GM23338 (cell line): ENCODE results near the gene TUBB2A.

Source experiments
- CREB1 ChIP-seq: fragments of 250-450 bp; sonication (Bioruptor Pico); IDR thresholded peaks from 2 replicates; pipeline ENCODE4 v1.5.0; 2020; ENCODE audit warnings: low read depth, mild to moderate bottlenecking, moderate library complexity
- EZH2 ChIP-seq: fragments of 200-600 bp; sonication (generic); IDR thresholded peaks from one replicate; pipeline ENCODE4 v1.8.0; 2017; ENCODE audit warnings: antibody characterized with exemption, mild to moderate bottlenecking, low read depth; ENCODE audit not compliant: unreplicated experiment
- EZH2phosphoT487 ChIP-seq: fragments of 200-600 bp; sonication (generic); IDR thresholded peaks from one replicate; pipeline ENCODE4 v1.8.1; 2018; ENCODE audit warnings: antibody characterized with exemption; ENCODE audit not compliant: unreplicated experiment
- JUNB ChIP-seq: IDR thresholded peaks from one replicate; pipeline ENCODE4 v1.6.1; 2016; ENCODE audit warnings: antibody characterized with exemption; ENCODE audit not compliant: unreplicated experiment
- NANOG ChIP-seq: IDR thresholded peaks from 2 replicates; pipeline ENCODE4 v1.6.1; 2016; ENCODE audit warnings: antibody characterized with exemption, borderline replicate concordance
- POLR2AphosphoS5 ChIP-seq: IDR thresholded peaks from 2 replicates; pipeline ENCODE4 v1.6.1; 2016; ENCODE audit warnings: antibody characterized with exemption, low read depth
- STAT1 ChIP-seq: IDR thresholded peaks from one replicate; pipeline ENCODE4 v1.6.1; 2016; ENCODE audit warnings: antibody characterized with exemption; ENCODE audit not compliant: unreplicated experiment
- ZNF114 ChIP-seq: fragments of 250-450 bp; sonication (Bioruptor Pico); IDR thresholded peaks from 2 replicates; pipeline ENCODE4 v1.5.0; 2020; ENCODE audit warnings: mild to moderate bottlenecking, moderate library complexity
- ZNF331 ChIP-seq: fragments of 250-450 bp; sonication (Bioruptor Pico); IDR thresholded peaks from 2 replicates; pipeline ENCODE4 v1.5.0; 2020; ENCODE audit warnings: low read depth, mild to moderate bottlenecking, moderate library complexity
- TF ChIP-seq, protein P1 (sequence below), 2 experiments: fragments of 200-600 bp in 1 of 2; sonication (generic) in 1 of 2; conservative IDR thresholded peaks; 2 replicates each; pipeline versions ENCODE4 v1.5.1 to v1.6.1; 2016 to 2017; ENCODE audit warnings: antibody characterized with exemption in 2 of 2, low read depth in 2 of 2, mild to moderate bottlenecking in 2 of 2, moderate library complexity in 1 of 2
- TF ChIP-seq, protein P2 (sequence below): IDR thresholded peaks from one replicate; pipeline ENCODE4 v1.6.1; 2018; ENCODE audit warnings: antibody characterized with exemption; ENCODE audit not compliant: unreplicated experiment
- TF ChIP-seq, protein P3 (sequence below): IDR thresholded peaks from 2 replicates; pipeline ENCODE4 v1.6.1; 2016; ENCODE audit warnings: antibody characterized with exemption
- TF ChIP-seq, protein P4 (sequence below): fragments of 250-450 bp; sonication (Bioruptor Pico); IDR thresholded peaks from 2 replicates; pipeline ENCODE4 v1.5.0; 2020; ENCODE audit warnings: mild to moderate bottlenecking, moderate library complexity

DNA sequence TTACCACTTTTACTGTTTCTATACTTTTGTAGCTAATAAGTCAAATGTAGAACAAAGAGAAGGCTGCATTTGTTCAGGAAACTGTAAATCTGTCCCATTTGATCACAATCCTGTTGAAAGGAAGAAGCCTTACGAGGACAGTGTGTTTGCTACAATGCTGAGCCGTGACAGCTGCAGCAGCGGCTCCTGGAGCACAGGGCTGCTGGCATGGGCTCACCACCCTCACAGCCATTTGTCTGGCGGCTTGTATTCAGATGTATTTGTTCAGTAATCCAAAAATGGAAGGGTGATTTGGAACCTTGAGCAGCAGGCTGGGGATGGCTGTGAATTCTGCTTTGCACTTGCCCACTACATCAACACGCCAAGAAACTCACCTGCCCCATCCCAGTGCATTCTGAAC lies 5.7 kb downstream of the TUBB2A start:
- TF ChIP-seq, protein P1, sequence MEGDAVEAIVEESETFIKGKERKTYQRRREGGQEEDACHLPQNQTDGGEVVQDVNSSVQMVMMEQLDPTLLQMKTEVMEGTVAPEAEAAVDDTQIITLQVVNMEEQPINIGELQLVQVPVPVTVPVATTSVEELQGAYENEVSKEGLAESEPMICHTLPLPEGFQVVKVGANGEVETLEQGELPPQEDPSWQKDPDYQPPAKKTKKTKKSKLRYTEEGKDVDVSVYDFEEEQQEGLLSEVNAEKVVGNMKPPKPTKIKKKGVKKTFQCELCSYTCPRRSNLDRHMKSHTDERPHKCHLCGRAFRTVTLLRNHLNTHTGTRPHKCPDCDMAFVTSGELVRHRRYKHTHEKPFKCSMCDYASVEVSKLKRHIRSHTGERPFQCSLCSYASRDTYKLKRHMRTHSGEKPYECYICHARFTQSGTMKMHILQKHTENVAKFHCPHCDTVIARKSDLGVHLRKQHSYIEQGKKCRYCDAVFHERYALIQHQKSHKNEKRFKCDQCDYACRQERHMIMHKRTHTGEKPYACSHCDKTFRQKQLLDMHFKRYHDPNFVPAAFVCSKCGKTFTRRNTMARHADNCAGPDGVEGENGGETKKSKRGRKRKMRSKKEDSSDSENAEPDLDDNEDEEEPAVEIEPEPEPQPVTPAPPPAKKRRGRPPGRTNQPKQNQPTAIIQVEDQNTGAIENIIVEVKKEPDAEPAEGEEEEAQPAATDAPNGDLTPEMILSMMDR (conservative IDR thresholded peaks at IDR 0.05; ENCODE audit: low read depth in 2 of 2), result no peak
- TF ChIP-seq, protein P2, sequence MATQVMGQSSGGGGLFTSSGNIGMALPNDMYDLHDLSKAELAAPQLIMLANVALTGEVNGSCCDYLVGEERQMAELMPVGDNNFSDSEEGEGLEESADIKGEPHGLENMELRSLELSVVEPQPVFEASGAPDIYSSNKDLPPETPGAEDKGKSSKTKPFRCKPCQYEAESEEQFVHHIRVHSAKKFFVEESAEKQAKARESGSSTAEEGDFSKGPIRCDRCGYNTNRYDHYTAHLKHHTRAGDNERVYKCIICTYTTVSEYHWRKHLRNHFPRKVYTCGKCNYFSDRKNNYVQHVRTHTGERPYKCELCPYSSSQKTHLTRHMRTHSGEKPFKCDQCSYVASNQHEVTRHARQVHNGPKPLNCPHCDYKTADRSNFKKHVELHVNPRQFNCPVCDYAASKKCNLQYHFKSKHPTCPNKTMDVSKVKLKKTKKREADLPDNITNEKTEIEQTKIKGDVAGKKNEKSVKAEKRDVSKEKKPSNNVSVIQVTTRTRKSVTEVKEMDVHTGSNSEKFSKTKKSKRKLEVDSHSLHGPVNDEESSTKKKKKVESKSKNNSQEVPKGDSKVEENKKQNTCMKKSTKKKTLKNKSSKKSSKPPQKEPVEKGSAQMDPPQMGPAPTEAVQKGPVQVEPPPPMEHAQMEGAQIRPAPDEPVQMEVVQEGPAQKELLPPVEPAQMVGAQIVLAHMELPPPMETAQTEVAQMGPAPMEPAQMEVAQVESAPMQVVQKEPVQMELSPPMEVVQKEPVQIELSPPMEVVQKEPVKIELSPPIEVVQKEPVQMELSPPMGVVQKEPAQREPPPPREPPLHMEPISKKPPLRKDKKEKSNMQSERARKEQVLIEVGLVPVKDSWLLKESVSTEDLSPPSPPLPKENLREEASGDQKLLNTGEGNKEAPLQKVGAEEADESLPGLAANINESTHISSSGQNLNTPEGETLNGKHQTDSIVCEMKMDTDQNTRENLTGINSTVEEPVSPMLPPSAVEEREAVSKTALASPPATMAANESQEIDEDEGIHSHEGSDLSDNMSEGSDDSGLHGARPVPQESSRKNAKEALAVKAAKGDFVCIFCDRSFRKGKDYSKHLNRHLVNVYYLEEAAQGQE, result no peak
- TF ChIP-seq EZH2, result no peak
- no peak for TF ChIP-seq POLR2AphosphoS5
- no peak for TF ChIP-seq EZH2phosphoT487
- no peak for TF ChIP-seq CREB1 (CRISPR knock-in tag)
- TF ChIP-seq JUNB, result no peak
- no peak for TF ChIP-seq NANOG
- no peak for TF ChIP-seq ZNF331 (CRISPR knock-in tag)
- TF ChIP-seq STAT1, result no peak
- no peak for TF ChIP-seq ZNF114 (CRISPR knock-in tag)
- TF ChIP-seq, protein P3, sequence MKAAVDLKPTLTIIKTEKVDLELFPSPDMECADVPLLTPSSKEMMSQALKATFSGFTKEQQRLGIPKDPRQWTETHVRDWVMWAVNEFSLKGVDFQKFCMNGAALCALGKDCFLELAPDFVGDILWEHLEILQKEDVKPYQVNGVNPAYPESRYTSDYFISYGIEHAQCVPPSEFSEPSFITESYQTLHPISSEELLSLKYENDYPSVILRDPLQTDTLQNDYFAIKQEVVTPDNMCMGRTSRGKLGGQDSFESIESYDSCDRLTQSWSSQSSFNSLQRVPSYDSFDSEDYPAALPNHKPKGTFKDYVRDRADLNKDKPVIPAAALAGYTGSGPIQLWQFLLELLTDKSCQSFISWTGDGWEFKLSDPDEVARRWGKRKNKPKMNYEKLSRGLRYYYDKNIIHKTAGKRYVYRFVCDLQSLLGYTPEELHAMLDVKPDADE, result no peak
- TF ChIP-seq, protein P4, sequence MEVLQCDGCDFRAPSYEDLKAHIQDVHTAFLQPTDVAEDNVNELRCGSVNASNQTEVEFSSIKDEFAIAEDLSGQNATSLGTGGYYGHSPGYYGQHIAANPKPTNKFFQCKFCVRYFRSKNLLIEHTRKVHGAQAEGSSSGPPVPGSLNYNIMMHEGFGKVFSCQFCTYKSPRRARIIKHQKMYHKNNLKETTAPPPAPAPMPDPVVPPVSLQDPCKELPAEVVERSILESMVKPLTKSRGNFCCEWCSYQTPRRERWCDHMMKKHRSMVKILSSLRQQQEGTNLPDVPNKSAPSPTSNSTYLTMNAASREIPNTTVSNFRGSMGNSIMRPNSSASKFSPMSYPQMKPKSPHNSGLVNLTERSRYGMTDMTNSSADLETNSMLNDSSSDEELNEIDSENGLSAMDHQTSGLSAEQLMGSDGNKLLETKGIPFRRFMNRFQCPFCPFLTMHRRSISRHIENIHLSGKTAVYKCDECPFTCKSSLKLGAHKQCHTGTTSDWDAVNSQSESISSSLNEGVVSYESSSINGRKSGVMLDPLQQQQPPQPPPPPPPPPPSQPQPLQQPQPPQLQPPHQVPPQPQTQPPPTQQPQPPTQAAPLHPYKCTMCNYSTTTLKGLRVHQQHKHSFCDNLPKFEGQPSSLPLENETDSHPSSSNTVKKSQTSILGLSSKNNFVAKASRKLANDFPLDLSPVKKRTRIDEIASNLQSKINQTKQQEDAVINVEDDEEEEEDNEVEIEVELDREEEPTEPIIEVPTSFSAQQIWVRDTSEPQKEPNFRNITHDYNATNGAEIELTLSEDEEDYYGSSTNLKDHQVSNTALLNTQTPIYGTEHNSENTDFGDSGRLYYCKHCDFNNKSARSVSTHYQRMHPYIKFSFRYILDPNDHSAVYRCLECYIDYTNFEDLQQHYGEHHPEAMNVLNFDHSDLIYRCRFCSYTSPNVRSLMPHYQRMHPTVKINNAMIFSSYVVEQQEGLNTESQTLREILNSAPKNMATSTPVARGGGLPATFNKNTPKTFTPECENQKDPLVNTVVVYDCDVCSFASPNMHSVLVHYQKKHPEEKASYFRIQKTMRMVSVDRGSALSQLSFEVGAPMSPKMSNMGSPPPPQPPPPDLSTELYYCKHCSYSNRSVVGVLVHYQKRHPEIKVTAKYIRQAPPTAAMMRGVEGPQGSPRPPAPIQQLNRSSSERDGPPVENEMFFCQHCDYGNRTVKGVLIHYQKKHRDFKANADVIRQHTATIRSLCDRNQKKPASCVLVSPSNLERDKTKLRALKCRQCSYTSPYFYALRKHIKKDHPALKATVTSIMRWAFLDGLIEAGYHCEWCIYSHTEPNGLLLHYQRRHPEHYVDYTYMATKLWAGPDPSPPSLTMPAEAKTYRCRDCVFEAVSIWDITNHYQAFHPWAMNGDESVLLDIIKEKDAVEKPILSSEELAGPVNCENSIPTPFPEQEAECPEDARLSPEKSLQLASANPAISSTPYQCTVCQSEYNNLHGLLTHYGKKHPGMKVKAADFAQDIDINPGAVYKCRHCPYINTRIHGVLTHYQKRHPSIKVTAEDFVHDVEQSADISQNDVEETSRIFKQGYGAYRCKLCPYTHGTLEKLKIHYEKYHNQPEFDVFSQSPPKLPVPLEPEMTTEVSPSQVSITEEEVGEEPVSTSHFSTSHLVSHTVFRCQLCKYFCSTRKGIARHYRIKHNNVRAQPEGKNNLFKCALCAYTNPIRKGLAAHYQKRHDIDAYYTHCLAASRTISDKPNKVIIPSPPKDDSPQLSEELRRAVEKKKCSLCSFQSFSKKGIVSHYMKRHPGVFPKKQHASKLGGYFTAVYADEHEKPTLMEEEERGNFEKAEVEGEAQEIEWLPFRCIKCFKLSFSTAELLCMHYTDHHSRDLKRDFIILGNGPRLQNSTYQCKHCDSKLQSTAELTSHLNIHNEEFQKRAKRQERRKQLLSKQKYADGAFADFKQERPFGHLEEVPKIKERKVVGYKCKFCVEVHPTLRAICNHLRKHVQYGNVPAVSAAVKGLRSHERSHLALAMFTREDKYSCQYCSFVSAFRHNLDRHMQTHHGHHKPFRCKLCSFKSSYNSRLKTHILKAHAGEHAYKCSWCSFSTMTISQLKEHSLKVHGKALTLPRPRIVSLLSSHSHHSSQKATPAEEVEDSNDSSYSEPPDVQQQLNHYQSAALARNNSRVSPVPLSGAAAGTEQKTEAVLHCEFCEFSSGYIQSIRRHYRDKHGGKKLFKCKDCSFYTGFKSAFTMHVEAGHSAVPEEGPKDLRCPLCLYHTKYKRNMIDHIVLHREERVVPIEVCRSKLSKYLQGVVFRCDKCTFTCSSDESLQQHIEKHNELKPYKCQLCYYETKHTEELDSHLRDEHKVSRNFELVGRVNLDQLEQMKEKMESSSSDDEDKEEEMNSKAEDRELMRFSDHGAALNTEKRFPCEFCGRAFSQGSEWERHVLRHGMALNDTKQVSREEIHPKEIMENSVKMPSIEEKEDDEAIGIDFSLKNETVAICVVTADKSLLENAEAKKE, result no peak
